ENCODE measurements around the gene TMEM125. TPM values are rescaled to one million over a fixed set of nuclear protein-coding genes. Genes with fewer than 3 reads are reported as not detected.
A peak's percentile ranks its signal among the peaks of the same experiment; 100 is the strongest.

The TMEM125 gene
- total and polyA plus RNA-seq, 2 of the 4 experiments (the other 2 are of a cell fraction) = under 0.01 to 0.03 TPM

- Histone ChIP-seq H3K56ac (ENCODE audit: extremely low read depth, insufficient read depth, low read length) (no peak overlapping the region), H4K8ac (ENCODE audit: low read depth in 2 of 2, low read length in 2 of 2) (no peak overlapping the region), H4K91ac (ENCODE audit: insufficient read depth, low read depth, low read length) (no peak overlapping the region), H3K79me1 (ENCODE audit: low read depth in 1 of 2, low read length in 2 of 2) (no peaks in the 10 kb centered on the region), H2BK120ac (ENCODE audit: low read depth, low read length) (no peak overlapping the region), H3K23ac (ENCODE audit: low read depth, low read length) (no peak overlapping the region), H2AK9ac (replicated peaks; ENCODE audit: low read depth, low read length, poor library complexity) (peak overlapping the region; percentile 39), H3K9me3 (ENCODE audit: control insufficient read depth, insufficient read depth, low read length) (no peaks in the 10 kb centered on the region), H2BK20ac (ENCODE audit: low read depth, low read length) (no peak overlapping the region), H3K27me3 (ENCODE audit: control insufficient read depth, insufficient read depth, low read length) (peaks cover 25% of the 10 kb centered on the region), H2AK5ac (ENCODE audit: low read depth, low read length) (no peak overlapping the region), H3K9me1 (ENCODE audit: insufficient read depth, low read length) (no peaks in the 10 kb centered on the region; the same call in 1 of the 2 replicates), H3K18ac (ENCODE audit: low read depth, low read length) (no peak overlapping the region), H2BK5ac (ENCODE audit: low read depth, low read length, poor library complexity, severe bottlenecking) (no peak overlapping the region), H3K36me3 (ENCODE audit: control insufficient read depth, insufficient read depth, low read length) (no peaks in the 10 kb centered on the region), H4K20me1 (ENCODE audit: insufficient read depth, low read length) (no peaks in the 10 kb centered on the region), H2BK15ac (ENCODE audit: low read depth, low read length) (no peak overlapping the region), H3K27ac (ENCODE audit: insufficient read depth, low read length) (no peak overlapping the region), H3K4ac (ENCODE audit: low read depth, low read length) (no peak overlapping the region), H3K9ac (ENCODE audit: low read depth, low read length) (no peak overlapping the region), H2AFZ (replicated peaks; ENCODE audit: low read length, poor library complexity) (no peak overlapping the region), H3K4me3 (ENCODE audit: insufficient read depth, low read depth, low read length) (no peak overlapping the region), H4K5ac (ENCODE audit: low read depth, low read length) (no peak overlapping the region), H3K4me2 (ENCODE audit: low read depth, low read length) (no peak overlapping the region), H3K14ac (replicated peaks; ENCODE audit: low read depth, low read length) (no peak overlapping the region), H3K4me1 (ENCODE audit: control insufficient read depth, insufficient read depth, low read length) (no peaks in the 10 kb centered on the region)
- intact Hi-C loops (cut with micrococcal nuclease) = no loop called here
- no peak for ATAC-seq (ENCODE audit: low read depth)
- no TSS peak for BruUV-seq (replicated peaks)
- in situ Hi-C loops (cut with MboI; ENCODE audit: low sequenced_read_pairs) = no loop called here
- dilution Hi-C loops (cut with HindIII; ENCODE audit: low sequenced_read_pairs, unreplicated experiment) = no loop called here
- TF ChIP-seq FOS (IDR thresholded peaks at IDR 0.05; ENCODE audit: low read depth, low read length) (no peak), ELK1 (IDR thresholded peaks at IDR 0.05; ENCODE audit: borderline replicate concordance, low read depth, low read length) (no peak), POLR2A (IDR thresholded peaks at IDR 0.05; ENCODE audit: low read depth, low read length) (no peak)
- ChIA-PET POLR2A (ENCODE audit: unreplicated experiment) (no interaction called here), CTCF (interaction anchor here (1.1 kb wide), 1 partner anchor 15 kb away, joined by 3 read pairs; no protein-coding TSS in a partner anchor)
- WGBS, 2 experiments (ENCODE audit: extremely low coverage in 2 of 2, insufficient read length in 1 of 2) = 82% methylated on average over 4 of the region's 6 CpGs; no CpG with 5 or more reads in 1 of the 2 experiments
- DNase-seq = no peak
Observed at GRCh38 chr1:43279666-43280065, 9.9 kb downstream of the TMEM125 start.

Data from IMR-90 (cell line).